Uterus (tissue), 2 donors: ENCODE measurements around the gene NKAIN2.

Experiments used
- CTCF ChIP-seq, 4 experiments: fragments of 200-600 bp in 2 of 4; fragments of 450-650 bp in 2 of 4; sonication (generic) in 2 of 4; IDR thresholded peaks; one replicate each; pipeline ENCODE4 v1.5.1; 2016 to 2019; ENCODE audit warnings: antibody characterized with exemption in 4 of 4, mild to moderate bottlenecking in 2 of 4, moderate library complexity in 1 of 4
- POLR2A ChIP-seq, 2 donors: fragments of 450-650 bp; IDR thresholded peaks; one replicate each; pipeline ENCODE4 v1.6.1; 2016; ENCODE audit warnings: antibody characterized with exemption in 2 of 2, mild to moderate bottlenecking in 1 of 2, moderate library complexity in 1 of 2

GRCh38 chr6:124396361-124396760 is 592.7 kb downstream of the NKAIN2 start:
- TF ChIP-seq POLR2A (IDR thresholded peaks at IDR 0.05) (no peak), CTCF (IDR thresholded peaks at IDR 0.05) (no peak)
